ENCODE results near the gene PYGB.

PYGB gene

GRCh38 chr20:25217161-25218108 is 30.4 kb upstream of the PYGB start:
- no peak overlapping the region for H2BK5ac ChIP-seq (ENCODE audit: low read depth, low read length, poor library complexity)
- peaks cover 22 to 43% of the 10 kb centered on the region in 2 experiments for H3K36me3 ChIP-seq (ENCODE audit: control insufficient read depth in 1 of 2, insufficient read depth in 2 of 2, low read length in 2 of 2)
- no peak overlapping the region for H3K23ac ChIP-seq (ENCODE audit: low read length)
- no CpG with 5 or more reads among the region's 21 CpGs for WGBS (ENCODE audit: extremely low coverage, insufficient coverage, insufficient read length)
- no peak overlapping the region for H2BK120ac ChIP-seq (ENCODE audit: insufficient read depth, low read length, poor library complexity)
- no peaks in the 10 kb centered on the region for H3K79me2 ChIP-seq (ENCODE audit: control insufficient read depth, insufficient read depth, low read length, poor library complexity)
- no peaks in the 10 kb centered on the region for H3K4me1 ChIP-seq (ENCODE audit: control insufficient read depth in 1 of 2, insufficient read depth in 2 of 2, low read length in 2 of 2)
- no peak overlapping the region for H2BK12ac ChIP-seq (ENCODE audit: low read length)
- H3K27ac ChIP-seq (ENCODE audit: low read depth, low read length), result no peak overlapping the region
- no peak overlapping the region for H4K91ac ChIP-seq (ENCODE audit: low read depth, low read length)
- no peak overlapping the region for H3K18ac ChIP-seq (ENCODE audit: low read length)
- no peak overlapping the region for H4K12ac ChIP-seq (ENCODE audit: low read depth, low read length)
- no peak overlapping the region for H2AK5ac ChIP-seq (ENCODE audit: low read length)
- H3K4me2 ChIP-seq (ENCODE audit: low read length), result no peak overlapping the region
- no peak overlapping the region for H3K4ac ChIP-seq (ENCODE audit: low read depth, low read length)
- H3K9me3 ChIP-seq (ENCODE audit: insufficient read depth, low read depth, low read length), result no peaks in the 10 kb centered on the region
- no peak overlapping the region for H3K4me3 ChIP-seq (ENCODE audit: low read depth, low read length)
- no peak overlapping the region for H4K8ac ChIP-seq (ENCODE audit: low read depth, low read length)
- no peaks in the 10 kb centered on the region for H3K79me1 ChIP-seq (ENCODE audit: low read length)
- no peak overlapping the region for H2AFZ ChIP-seq (ENCODE audit: insufficient read depth, low read length, poor library complexity)
- no peak overlapping the region for H3K14ac ChIP-seq (ENCODE audit: low read length)
- no peak for DNase-seq
- no peaks in the 10 kb centered on the region for H3K27me3 ChIP-seq (ENCODE audit: insufficient read depth, low read length)
- no peak overlapping the region for H3K9ac ChIP-seq (ENCODE audit: low read length)

DNA sequence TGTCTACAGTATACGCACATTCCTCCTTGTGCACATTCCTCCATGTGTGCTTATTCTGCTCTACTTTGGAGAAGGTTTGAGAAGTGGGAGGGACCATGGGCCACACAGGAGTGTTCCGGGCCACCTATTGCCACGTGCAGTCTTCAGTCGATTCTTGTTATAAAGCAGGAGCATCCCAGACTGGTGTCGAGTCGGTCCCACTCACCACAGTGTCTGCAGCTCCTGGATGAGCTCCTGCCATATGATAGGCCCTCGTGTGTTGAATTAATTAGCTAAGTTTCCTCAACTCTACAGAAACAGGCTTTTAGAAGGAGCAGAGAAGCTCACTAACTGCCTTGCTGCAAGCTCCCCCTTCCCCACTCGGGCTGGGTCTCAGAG is 29.8 kb upstream of the PYGB start:
- Histone ChIP-seq H2BK5ac (ENCODE audit: low read depth, low read length, poor library complexity) (no peak overlapping the region), H2AFZ (ENCODE audit: insufficient read depth, low read length, poor library complexity) (no peak overlapping the region), H3K18ac (ENCODE audit: low read length) (no peak overlapping the region), H3K4me1 (ENCODE audit: control insufficient read depth in 1 of 2, insufficient read depth in 2 of 2, low read length in 2 of 2) (no peaks in the 10 kb centered on the region), H4K8ac (ENCODE audit: low read depth, low read length) (no peak overlapping the region), H3K27ac (ENCODE audit: low read depth, low read length) (no peak overlapping the region), H3K79me1 (ENCODE audit: low read length) (no peaks in the 10 kb centered on the region), H3K27me3 (ENCODE audit: insufficient read depth, low read length) (no peaks in the 10 kb centered on the region), H2BK120ac (ENCODE audit: insufficient read depth, low read length, poor library complexity) (no peak overlapping the region), H2BK12ac (ENCODE audit: low read length) (no peak overlapping the region), H3K79me2 (ENCODE audit: control insufficient read depth, insufficient read depth, low read length, poor library complexity) (no peaks in the 10 kb centered on the region), H3K23ac (ENCODE audit: low read length) (no peak overlapping the region), H3K9ac (ENCODE audit: low read length) (no peak overlapping the region), H3K36me3 (ENCODE audit: control insufficient read depth in 1 of 2, insufficient read depth in 2 of 2, low read length in 2 of 2) (peaks cover 21 to 40% of the 10 kb centered on the region in 2 experiments), H4K91ac (ENCODE audit: low read depth, low read length) (no peak overlapping the region), H4K12ac (ENCODE audit: low read depth, low read length) (no peak overlapping the region), H2AK5ac (ENCODE audit: low read length) (no peak overlapping the region), H3K9me3 (ENCODE audit: insufficient read depth, low read depth, low read length) (no peaks in the 10 kb centered on the region), H3K14ac (ENCODE audit: low read length) (no peak overlapping the region), H3K4ac (ENCODE audit: low read depth, low read length) (no peak overlapping the region), H3K4me2 (ENCODE audit: low read length) (no peak overlapping the region), H3K4me3 (ENCODE audit: low read depth, low read length) (no peak overlapping the region)
- no peak for DNase-seq
- WGBS (ENCODE audit: extremely low coverage, insufficient coverage, insufficient read length), result no CpG with 5 or more reads among the region's 8 CpGs

- Histone ChIP-seq H3K9ac (ENCODE audit: low read length) (no peak overlapping the region), H3K23ac (ENCODE audit: low read length) (no peak overlapping the region), H3K14ac (ENCODE audit: low read length) (no peak overlapping the region), H3K36me3 (ENCODE audit: control insufficient read depth in 1 of 2, insufficient read depth in 2 of 2, low read length in 2 of 2) (peaks cover 19 to 37% of the 10 kb centered on the region in 2 experiments), H3K18ac (ENCODE audit: low read length) (no peak overlapping the region), H3K4me1 (ENCODE audit: control insufficient read depth in 1 of 2, insufficient read depth in 2 of 2, low read length in 2 of 2) (no peaks in the 10 kb centered on the region), H4K91ac (ENCODE audit: low read depth, low read length) (no peak overlapping the region), H4K12ac (ENCODE audit: low read depth, low read length) (no peak overlapping the region), H3K4me2 (ENCODE audit: low read length) (no peak overlapping the region), H3K4me3 (ENCODE audit: low read depth, low read length) (no peak overlapping the region), H3K9me3 (ENCODE audit: insufficient read depth, low read depth, low read length) (no peaks in the 10 kb centered on the region), H3K27me3 (ENCODE audit: insufficient read depth, low read length) (no peaks in the 10 kb centered on the region), H2BK12ac (ENCODE audit: low read length) (no peak overlapping the region), H2BK120ac (ENCODE audit: insufficient read depth, low read length, poor library complexity) (no peak overlapping the region), H2BK5ac (ENCODE audit: low read depth, low read length, poor library complexity) (no peak overlapping the region), H3K4ac (ENCODE audit: low read depth, low read length) (no peak overlapping the region), H2AFZ (ENCODE audit: insufficient read depth, low read length, poor library complexity) (no peak overlapping the region), H3K27ac (ENCODE audit: low read depth, low read length) (no peak overlapping the region), H3K79me2 (ENCODE audit: control insufficient read depth, insufficient read depth, low read length, poor library complexity) (no peaks in the 10 kb centered on the region), H4K8ac (ENCODE audit: low read depth, low read length) (no peak overlapping the region), H3K79me1 (ENCODE audit: low read length) (no peaks in the 10 kb centered on the region), H2AK5ac (ENCODE audit: low read length) (no peak overlapping the region)
- no peak for DNase-seq
- WGBS (ENCODE audit: extremely low coverage, insufficient coverage, insufficient read length), result no CpG with 5 or more reads among the region's 12 CpGs
These were observed 29.4 kb upstream of the PYGB start for GRCh38 chr20:25218492-25218891.

- DNase-seq, result no peak
- no peak overlapping the region for H2AFZ ChIP-seq (ENCODE audit: insufficient read depth, low read length, poor library complexity)
- H3K9ac ChIP-seq (ENCODE audit: low read length), result no peak overlapping the region
- H3K4me3 ChIP-seq (ENCODE audit: low read depth, low read length), result no peak overlapping the region
- no peak overlapping the region for H4K8ac ChIP-seq (ENCODE audit: low read depth, low read length)
- no CpG with 5 or more reads among the region's 7 CpGs for WGBS (ENCODE audit: extremely low coverage, insufficient coverage, insufficient read length)
- H2BK120ac ChIP-seq (ENCODE audit: insufficient read depth, low read length, poor library complexity), result no peak overlapping the region
- H3K4me2 ChIP-seq (ENCODE audit: low read length), result no peak overlapping the region
- H3K27ac ChIP-seq (ENCODE audit: low read depth, low read length), result no peak overlapping the region
- no peak overlapping the region for H3K4ac ChIP-seq (ENCODE audit: low read depth, low read length)
- no peak overlapping the region for H3K18ac ChIP-seq (ENCODE audit: low read length)
- no peak overlapping the region for H3K14ac ChIP-seq (ENCODE audit: low read length)
- no peak overlapping the region for H3K23ac ChIP-seq (ENCODE audit: low read length)
- no peaks in the 10 kb centered on the region for H3K79me1 ChIP-seq (ENCODE audit: low read length)
- H2AK5ac ChIP-seq (ENCODE audit: low read length), result no peak overlapping the region
- no peak overlapping the region for H4K91ac ChIP-seq (ENCODE audit: low read depth, low read length)
- H3K79me2 ChIP-seq (ENCODE audit: control insufficient read depth, insufficient read depth, low read length, poor library complexity), result no peaks in the 10 kb centered on the region
- H3K27me3 ChIP-seq (ENCODE audit: insufficient read depth, low read length), result no peaks in the 10 kb centered on the region
- no peak overlapping the region for H2BK12ac ChIP-seq (ENCODE audit: low read length)
- H3K4me1 ChIP-seq (ENCODE audit: control insufficient read depth in 1 of 2, insufficient read depth in 2 of 2, low read length in 2 of 2), result no peaks in the 10 kb centered on the region
- H3K36me3 ChIP-seq (ENCODE audit: control insufficient read depth in 1 of 2, insufficient read depth in 2 of 2, low read length in 2 of 2), result peaks cover 17 to 32% of the 10 kb centered on the region in 2 experiments
- no peak overlapping the region for H2BK5ac ChIP-seq (ENCODE audit: low read depth, low read length, poor library complexity)
- H4K12ac ChIP-seq (ENCODE audit: low read depth, low read length), result no peak overlapping the region
- H3K9me3 ChIP-seq (ENCODE audit: insufficient read depth, low read depth, low read length), result no peaks in the 10 kb centered on the region
These were observed 28.5 kb upstream of the PYGB start for GRCh38 chr20:25219365-25219764.

Measured in trophoblast cell (in vitro differentiated cells and primary cell).